Neural cell (in vitro differentiated cells): ENCODE measurements around the gene ST6GALNAC5. TPM values are rescaled to one million over a fixed set of nuclear protein-coding genes. Genes with fewer than 3 reads are reported as not detected.

Experiments
- H2AFZ ChIP-seq: fragments of 200-600, 300-800 bp; sonication (generic), shearing (Covaris generic); 2 replicates; pipeline ENCODE4 v1.6.0; 2014; ENCODE audit warnings: low read depth, mild to moderate bottlenecking, antibody characterized with exemption, low read length, moderate library complexity
- H3F3A ChIP-seq: fragments of 200-600 bp; shearing (Covaris generic); 2 replicates; pipeline ENCODE4 v1.6.1; 2016; ENCODE audit warnings: mild to moderate bottlenecking, moderate library complexity, mixed read lengths, antibody characterized with exemption, low read length; ENCODE audit not compliant: insufficient read depth, poor library complexity, severe bottlenecking
- H3K27ac ChIP-seq: fragments of 200-600, 300-800 bp; sonication (generic), shearing (Covaris generic); 2 replicates; pipeline ENCODE4 v1.5.1; 2014; ENCODE audit warnings: mild to moderate bottlenecking, low read length, moderate library complexity
- H3K27me3 ChIP-seq: fragments of 300-800, 200-600 bp; sonication (generic), shearing (Covaris generic); 2 replicates; pipeline ENCODE4 v1.6.0; 2014; ENCODE audit warnings: mild to moderate bottlenecking, low read depth, low read length, moderate library complexity; ENCODE audit not compliant: insufficient read depth
- H3K36me3 ChIP-seq: fragments of 300-800, 200-600 bp; sonication (generic), shearing (Covaris generic); 2 replicates; pipeline ENCODE4 v1.5.1; 2014; ENCODE audit warnings: mild to moderate bottlenecking, antibody characterized with exemption, low read length, moderate library complexity; ENCODE audit not compliant: insufficient read depth
- H3K4me2 ChIP-seq: fragments of 300-800, 200-600 bp; sonication (generic), shearing (Covaris generic); 2 replicates; pipeline ENCODE4 v1.6.0; 2014; ENCODE audit warnings: mild to moderate bottlenecking, low read length
- H3K4me3 ChIP-seq: fragments of 300-800, 200-600 bp; sonication (generic), shearing (Covaris generic); 2 replicates; pipeline ENCODE4 v1.5.1; 2014; ENCODE audit warnings: mild to moderate bottlenecking, low read length, moderate library complexity
- H3K79me2 ChIP-seq: fragments of 200-600 bp; shearing (Covaris generic); replicated peaks from 2 replicates; pipeline ENCODE4 v1.6.0; 2014; ENCODE audit warnings: mild to moderate bottlenecking, low read length, moderate library complexity; ENCODE audit not compliant: insufficient read depth
- H3K9ac ChIP-seq: fragments of 300-800, 200-600 bp; sonication (generic), shearing (Covaris generic); 2 replicates; pipeline ENCODE4 v1.6.1; 2016; ENCODE audit warnings: mild to moderate bottlenecking, low read length, mixed read lengths
- H3K9me2 ChIP-seq: fragments of 200-600 bp; shearing (Covaris generic); 2 replicates; pipeline ENCODE4 v1.6.1; 2016; ENCODE audit warnings: mild to moderate bottlenecking, low read length, mixed read lengths; ENCODE audit not compliant: insufficient read depth
- H3K9me3 ChIP-seq: fragments of 200-600, 300-800 bp; sonication (generic), shearing (Covaris generic); 2 replicates; pipeline ENCODE4 v1.6.1; 2016; ENCODE audit warnings: mild to moderate bottlenecking, mixed run types, low read length, moderate library complexity, mixed read lengths
- H4K20me1 ChIP-seq: fragments of 200-600 bp; shearing (Covaris generic); 2 replicates; pipeline ENCODE4 v1.6.1; 2016; ENCODE audit warnings: mild to moderate bottlenecking, mixed run types; ENCODE audit not compliant: insufficient read depth
- CTCF ChIP-seq: fragments of 450-650 bp; IDR thresholded peaks from 2 replicates; pipeline ENCODE4 v1.5.1; 2014; ENCODE audit warnings: antibody characterized with exemption, mild to moderate bottlenecking, moderate library complexity; ENCODE audit not compliant: poor library complexity, severe bottlenecking
- EP300 ChIP-seq: fragments of 450-650 bp; conservative IDR thresholded peaks from 2 replicates; pipeline ENCODE4 v1.6.1; 2014; ENCODE audit warnings: antibody characterized with exemption, mild to moderate bottlenecking, moderate library complexity; ENCODE audit not compliant: poor library complexity, severe bottlenecking
- EZH2 ChIP-seq: fragments of 200-600, 300-800 bp; shearing (Covaris generic), sonication (generic); IDR thresholded peaks from 2 replicates; pipeline ENCODE4 v1.6.1; 2014; ENCODE audit warnings: antibody characterized with exemption, low read length, borderline replicate concordance, mild to moderate bottlenecking; ENCODE audit not compliant: insufficient read depth, poor library complexity, severe bottlenecking
- MXI1 ChIP-seq: fragments of 450-650 bp; conservative IDR thresholded peaks from 2 replicates; pipeline ENCODE4 v1.6.1; 2014; ENCODE audit warnings: antibody characterized with exemption, mild to moderate bottlenecking; ENCODE audit not compliant: poor library complexity, severe bottlenecking
- POLR2AphosphoS5 ChIP-seq: IDR thresholded peaks from 2 replicates; pipeline ENCODE4 v1.6.1; 2012
- RAD21 ChIP-seq: fragments of 450-650 bp; conservative IDR thresholded peaks from 2 replicates; pipeline ENCODE4 v1.6.1; 2014; ENCODE audit warnings: antibody characterized with exemption, mild to moderate bottlenecking, moderate library complexity
- REST ChIP-seq: IDR thresholded peaks from 2 replicates; pipeline ENCODE4 v1.6.1; 2012; ENCODE audit warnings: borderline replicate concordance
- SMC3 ChIP-seq: fragments of 450-650 bp; conservative IDR thresholded peaks from 2 replicates; pipeline ENCODE4 v1.6.1; 2014; ENCODE audit warnings: antibody characterized with exemption, mild to moderate bottlenecking, moderate library complexity; ENCODE audit not compliant: poor library complexity
- TAF1 ChIP-seq: IDR thresholded peaks from 2 replicates; pipeline ENCODE4 v1.6.1; 2012; ENCODE audit warnings: low read depth
- polyA plus RNA-seq: library from polyadenylated mRNA; depleted of rRNA; stranded (reverse); fragments of >200 nt; gene quantifications from 2 replicates; pipeline ENCODE4 v1.2.3, GENCODE V29; 2014

ST6GALNAC5 gene
- polyA plus RNA-seq, 1 donor from 2014 or later: 57.3 TPM

GRCh38 chr1:76824106-76824505 is 43.2 kb upstream of the ST6GALNAC5 start:
- H3F3A ChIP-seq: no peaks in the 10 kb centered on the region

GRCh38 chr1:76826072-76826845 is 41.0 kb upstream of the ST6GALNAC5 start:
- H3K36me3 ChIP-seq: no peaks in the 10 kb centered on the region
- no peak overlapping the region for H3K4me2 ChIP-seq
- H3K9me3 ChIP-seq: no peaks in the 10 kb centered on the region
- no peak overlapping the region for H3K27ac ChIP-seq
- no peak for TF ChIP-seq TAF1
- no peak for TF ChIP-seq MXI1
- no peaks in the 10 kb centered on the region for H3K27me3 ChIP-seq
- H3K9me2 ChIP-seq: no peaks in the 10 kb centered on the region
- H3K4me3 ChIP-seq: no peak overlapping the region
- H2AFZ ChIP-seq: no peak overlapping the region
- no peaks in the 10 kb centered on the region for H3F3A ChIP-seq
- H3K9ac ChIP-seq: no peak overlapping the region
- no peaks in the 10 kb centered on the region for H3K79me2 ChIP-seq
- H4K20me1 ChIP-seq: no peaks in the 10 kb centered on the region

More at GRCh38 chr1:76824106-76824505, 43.2 kb upstream of the ST6GALNAC5 start:
- Histone ChIP-seq H3K36me3 (no peaks in the 10 kb centered on the region), H4K20me1 (no peaks in the 10 kb centered on the region), H3K9ac (no peak overlapping the region), H2AFZ (no peak overlapping the region), H3K27me3 (no peaks in the 10 kb centered on the region), H3K79me2 (no peaks in the 10 kb centered on the region), H3K9me3 (no peaks in the 10 kb centered on the region), H3K4me3 (no peak overlapping the region), H3K4me2 (no peak overlapping the region), H3K27ac (no peak overlapping the region), H3K9me2 (no peaks in the 10 kb centered on the region)
- TF ChIP-seq SMC3: no peak
- no peak for TF ChIP-seq TAF1
- no peak for TF ChIP-seq EP300
- TF ChIP-seq REST: no peak
- no peak for TF ChIP-seq MXI1
- no peak for TF ChIP-seq RAD21
- no peak for TF ChIP-seq POLR2AphosphoS5
- no peak for TF ChIP-seq CTCF
- no peak for TF ChIP-seq EZH2
